Measurements from ENCODE around the gene ADH6. TPM values are rescaled to one million over a fixed set of nuclear protein-coding genes. Genes with fewer than 3 reads are reported as not detected.
"Not testable (repeated sequence)": the region's sequence is repeated elsewhere in the genome, so short reads cannot be mapped to it uniquely, and the experiment has no call there.

ADH6 gene
- 1 to 10 TPM in 8 of 12 donors, under 1 TPM in 2, not detected in 2; 0.83 to 3.5 (median 1.9) TPM for polyA plus RNA-seq (ENCODE audit: insufficient read length in 12 of 12)
- long read RNA-seq, donor 1, partial matches to known transcripts, result 0 of 1 reads
- long read RNA-seq, donor 1, other reads (novel, unspliced or antisense), result 0 of 1 reads
- long read RNA-seq, donor 2, result 0 reads
- long read RNA-seq, donor 3, result 0 reads
- long read RNA-seq, donor 4, result 0 reads
- long read RNA-seq, donor 5, result 0 reads
- long read RNA-seq, donor 6, result 0 reads
- long read RNA-seq, donor 7, partial matches to known transcripts, result 0 of 1 reads
- long read RNA-seq, donor 7, other reads (novel, unspliced or antisense), result 0 of 1 reads
- long read RNA-seq, donor 8, result 0 reads
- long read RNA-seq, donor 9, result 0 reads
- long read RNA-seq, donor 10, result 0 reads
- long read RNA-seq, donor 11, result 0 reads

DNA sequence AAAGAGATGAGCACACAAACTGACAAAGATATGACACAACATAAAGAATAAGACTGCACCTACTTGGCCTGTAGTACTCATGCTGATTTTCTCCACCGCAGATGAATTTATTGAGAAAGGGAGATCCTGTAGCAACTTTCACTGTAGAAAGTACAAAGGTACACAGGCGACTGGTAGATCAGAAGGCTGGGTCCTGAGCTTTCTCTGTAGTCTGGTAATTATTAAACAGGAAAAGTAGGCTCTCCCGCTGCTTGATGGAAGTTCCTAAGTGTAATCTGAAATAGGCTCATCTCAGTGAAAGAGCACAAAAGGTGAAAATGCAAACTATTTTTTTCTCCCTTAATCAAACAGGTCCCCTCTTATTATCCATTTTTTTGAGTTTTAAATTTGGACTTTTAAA lies at the start of gene ADH6:
TSS of gene ADH6 (minus strand) at position 175 of the 400 bp plus-strand sequence. CDS start at position 81, 94 bp downstream.
- no peak for DNase-seq

DNA sequence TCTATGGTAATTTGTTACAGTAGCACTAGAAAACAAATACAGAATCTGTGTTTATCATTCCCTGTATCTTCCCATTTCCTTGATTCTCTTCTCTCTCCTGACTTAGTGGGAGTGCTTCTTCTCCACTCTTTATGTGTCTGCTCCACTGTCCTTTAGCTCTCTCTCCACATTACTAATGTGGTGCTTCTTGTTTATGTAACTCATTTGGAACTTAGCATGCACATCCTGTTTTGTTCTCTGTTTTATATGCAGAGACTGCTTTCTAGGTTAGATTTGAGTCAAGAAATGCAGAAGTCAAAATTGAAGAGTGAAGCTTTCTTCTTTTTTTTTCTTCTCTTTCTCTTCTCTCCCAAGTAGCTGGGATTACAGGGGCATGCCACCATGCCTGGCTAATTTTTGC lies 45.9 kb upstream of the ADH6 start:
- no peak for DNase-seq

DNA sequence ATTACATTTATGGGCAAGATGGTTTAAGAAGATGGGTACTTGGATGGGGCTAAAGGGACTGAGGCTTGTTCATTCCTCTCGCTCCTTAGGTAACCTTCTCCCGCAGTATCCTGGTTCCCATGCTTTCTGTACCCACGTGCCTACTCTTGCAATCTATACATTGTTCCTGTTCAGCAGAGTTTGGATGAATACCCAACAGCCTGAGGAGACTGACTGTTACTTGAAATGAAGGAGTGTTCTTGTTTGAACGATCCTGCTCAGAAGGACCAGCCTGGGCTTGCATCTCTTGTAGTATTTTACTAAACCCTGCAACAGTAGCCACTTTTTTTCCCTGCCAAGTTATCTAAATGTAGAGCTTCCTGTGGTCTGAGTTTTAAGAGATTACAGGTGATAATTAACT lies 33.7 kb upstream of the ADH6 start:
- no peak for DNase-seq

DNA sequence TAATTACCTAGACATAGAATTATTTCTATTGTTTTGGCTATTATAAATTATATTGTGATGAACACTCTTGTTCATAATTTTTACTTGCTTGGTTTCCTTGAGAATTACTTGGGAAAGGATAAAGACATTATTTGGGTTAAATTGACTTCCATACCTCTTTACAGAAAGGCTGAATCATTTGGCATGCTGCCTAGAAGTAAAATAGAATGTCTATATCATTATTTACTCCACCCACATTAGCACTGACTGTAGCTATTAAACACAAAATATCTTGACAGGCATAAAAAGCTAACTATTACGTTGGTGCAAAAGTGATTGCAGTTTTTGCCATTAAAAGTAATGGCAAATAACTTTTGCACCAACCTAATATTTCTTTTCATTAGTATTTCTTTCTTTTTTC lies 29.7 kb upstream of the ADH6 start:
- DNase-seq, result no peak

DNA sequence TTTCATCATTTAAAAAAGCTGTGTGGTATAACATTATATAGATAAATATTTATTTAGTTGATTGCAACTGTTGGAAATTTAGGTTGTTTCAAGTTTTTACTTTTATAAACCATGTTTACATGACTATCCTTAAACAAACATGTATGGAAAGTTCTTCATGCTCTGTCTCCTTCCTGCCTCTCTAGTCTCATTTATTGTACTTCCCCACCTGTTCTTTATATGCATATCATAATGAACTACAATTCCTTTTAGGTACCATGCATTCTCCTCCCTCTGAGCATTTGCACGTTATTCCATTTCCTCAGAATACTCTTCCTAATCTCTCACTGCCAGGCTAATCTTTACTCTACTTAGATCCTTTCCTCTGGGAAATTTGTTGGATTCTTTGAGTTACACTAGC lies 16.9 kb upstream of the ADH6 start:
- DNase-seq, result no peak

DNA sequence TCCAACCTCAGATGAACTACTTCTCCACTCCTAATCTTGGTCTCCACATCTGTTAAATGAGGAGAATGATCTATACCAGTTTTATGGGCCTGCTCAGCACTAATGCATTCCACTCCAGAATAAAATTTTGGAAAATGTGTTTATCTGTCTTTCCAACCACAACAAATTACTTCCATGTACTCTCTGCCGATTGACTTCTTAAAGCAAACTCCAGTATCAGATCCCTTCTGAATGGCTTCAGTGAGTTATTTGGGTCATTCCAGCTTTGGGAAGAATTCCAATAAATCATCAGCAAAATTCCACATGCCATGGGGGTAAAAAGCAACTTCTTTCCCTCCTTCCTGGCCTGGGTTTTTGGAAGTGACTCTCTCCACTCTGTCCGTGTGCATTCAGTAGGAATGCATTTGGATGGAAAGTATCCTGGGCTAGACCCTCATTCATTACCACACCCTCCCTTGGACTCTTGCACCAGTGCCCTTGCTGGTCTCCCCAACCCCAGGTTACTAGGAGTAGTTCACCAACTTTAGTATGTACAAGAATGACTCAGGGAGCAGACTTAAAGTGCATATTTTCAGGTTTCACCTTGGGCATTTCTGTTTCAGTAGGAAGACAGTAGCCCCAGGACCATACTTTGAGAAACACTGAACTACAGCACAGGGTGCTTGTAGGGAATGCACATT lies 15.4 kb upstream of the ADH6 start:
- DNase-seq, result no peak

DNA sequence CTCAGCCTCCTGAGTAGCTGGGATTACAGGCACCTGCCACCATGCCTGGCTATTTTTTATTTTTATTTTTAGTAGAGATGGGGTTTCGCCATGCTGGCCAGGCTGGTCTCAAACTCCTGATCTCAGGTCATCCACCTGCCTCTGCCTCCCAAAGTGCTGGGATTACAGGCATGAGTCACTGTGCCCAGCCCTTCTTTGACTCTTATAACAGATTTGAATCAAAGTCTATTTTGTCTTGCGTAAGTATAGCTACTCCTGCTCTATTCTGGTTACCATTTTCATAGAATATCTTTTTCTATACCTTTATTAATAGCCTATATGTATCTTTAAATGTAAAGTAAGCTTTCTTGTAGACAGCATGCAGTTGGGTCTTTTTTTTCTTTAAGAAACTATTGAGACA lies 14.4 kb upstream of the ADH6 start:
- DNase-seq, result not testable (repeated sequence)

DNA sequence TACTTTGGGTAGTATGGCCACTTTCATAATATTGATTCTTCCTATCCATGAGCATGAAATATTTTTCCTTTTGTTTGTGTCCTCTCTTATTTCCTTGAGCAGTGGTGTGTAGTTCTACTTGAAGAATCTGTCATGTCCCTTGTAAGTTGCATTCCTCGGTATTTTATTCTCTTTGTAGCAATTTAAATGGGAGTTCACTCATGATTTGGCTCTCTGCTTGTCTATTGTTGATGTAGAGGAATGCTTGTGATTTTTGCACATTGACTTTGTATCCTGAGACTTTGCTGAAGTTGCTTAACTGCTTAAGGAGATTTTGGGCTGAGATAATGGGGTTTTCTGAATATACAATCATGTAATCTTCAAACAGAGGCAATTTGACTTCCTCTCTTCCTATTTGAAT lies 9.7 kb upstream of the ADH6 start:
- DNase-seq, result not testable (repeated sequence)

DNA sequence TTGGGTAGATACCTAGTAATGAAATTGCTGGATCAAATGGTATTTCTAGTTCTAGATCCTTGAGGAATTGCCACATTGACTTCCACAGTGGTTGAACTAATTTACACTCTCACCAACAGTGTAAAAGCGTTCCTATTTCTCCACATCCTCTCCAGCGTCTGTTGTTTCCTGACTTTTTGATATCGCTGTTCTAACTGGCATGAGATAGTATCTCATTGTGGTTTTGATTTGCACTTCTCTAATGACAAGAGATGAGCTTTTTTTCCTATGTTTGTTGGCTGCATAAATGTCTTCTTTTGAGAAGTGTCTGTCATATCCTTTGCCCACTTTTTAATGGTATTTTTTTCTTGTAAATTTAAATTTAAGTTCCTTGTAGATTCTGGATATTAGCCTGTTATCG lies 8.6 kb upstream of the ADH6 start:
- DNase-seq, result not testable (repeated sequence)

DNA sequence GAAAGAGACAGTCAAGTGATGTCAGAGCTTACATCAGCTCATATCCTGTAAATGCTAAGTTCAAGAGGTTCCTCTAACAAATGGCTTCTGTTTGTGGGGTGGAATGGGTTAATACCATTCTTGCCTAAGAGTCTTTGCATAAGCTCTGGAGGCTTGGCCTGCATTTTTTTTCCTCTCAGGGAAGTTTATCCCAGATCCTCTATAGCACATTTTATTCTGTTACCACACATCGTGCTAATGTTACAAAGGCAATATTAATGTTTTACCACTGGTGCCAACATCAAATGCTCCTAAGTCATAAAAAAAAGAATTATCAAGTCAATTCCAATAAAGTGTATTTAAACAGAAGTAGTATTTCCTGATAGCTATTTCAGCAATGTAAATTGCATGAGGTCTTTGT lies 2.9 kb upstream of the ADH6 start:
- DNase-seq, result no peak

DNA sequence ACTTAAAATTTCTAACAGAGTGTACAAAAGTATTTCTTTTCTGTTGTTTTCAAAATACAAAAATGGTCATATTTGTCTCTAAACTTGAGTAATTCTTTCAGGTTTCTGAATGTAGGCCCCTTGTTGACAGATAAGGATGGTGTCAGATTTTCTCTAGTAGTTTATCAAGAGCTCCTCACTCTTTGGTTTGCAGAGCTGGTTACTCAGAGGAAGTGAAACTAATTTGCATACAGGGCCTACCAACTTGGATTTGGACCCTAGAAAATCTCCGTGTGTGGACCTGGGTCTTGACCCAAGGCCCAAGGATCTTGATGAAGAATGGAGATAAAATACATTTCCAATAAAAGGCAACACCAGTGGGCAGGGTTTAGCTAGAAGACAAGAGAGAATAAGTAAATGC lies 433 bp upstream of the ADH6 start:
- DNase-seq, result no peak

DNA sequence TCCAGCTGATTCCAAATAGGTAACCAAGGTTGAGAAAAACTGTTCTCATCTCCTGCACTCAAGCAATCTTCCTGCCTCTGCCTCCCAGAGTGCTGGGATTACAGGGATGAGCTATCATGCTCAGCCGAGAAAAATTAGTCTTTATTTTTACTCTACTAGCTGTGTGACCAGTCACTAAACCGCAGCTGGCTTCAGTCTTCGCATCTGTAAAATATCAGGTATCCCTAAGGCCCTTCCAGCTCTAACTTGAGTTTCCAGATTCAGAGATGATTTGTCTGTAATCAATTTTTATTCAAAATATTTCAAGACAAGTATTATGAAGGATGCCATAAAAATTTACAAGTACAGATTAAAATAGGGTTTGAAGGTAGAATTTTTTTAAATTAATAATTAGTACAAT lies 3.5 kb downstream of the ADH6 start:
- peak; percentile 53 for DNase-seq

DNA sequence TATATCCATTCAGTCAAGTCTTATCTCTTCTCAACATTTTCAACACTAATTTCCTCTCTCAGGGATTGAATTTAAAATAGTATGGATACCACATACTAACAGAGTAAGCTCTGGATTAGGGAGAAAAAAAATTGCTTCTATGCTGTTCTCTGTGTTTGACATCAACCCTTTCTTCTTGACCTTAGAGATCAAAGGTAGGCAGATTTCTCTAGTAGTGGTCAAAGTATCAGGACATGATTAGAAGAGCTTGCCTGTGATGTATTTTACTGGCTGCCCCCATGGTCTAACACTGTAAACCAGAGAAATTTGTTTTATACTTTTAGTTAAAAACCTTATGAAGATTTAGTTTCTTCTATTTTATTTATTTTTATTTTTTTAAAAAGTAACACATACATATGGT lies 8.3 kb downstream of the ADH6 start:
- no peak for DNase-seq

DNA sequence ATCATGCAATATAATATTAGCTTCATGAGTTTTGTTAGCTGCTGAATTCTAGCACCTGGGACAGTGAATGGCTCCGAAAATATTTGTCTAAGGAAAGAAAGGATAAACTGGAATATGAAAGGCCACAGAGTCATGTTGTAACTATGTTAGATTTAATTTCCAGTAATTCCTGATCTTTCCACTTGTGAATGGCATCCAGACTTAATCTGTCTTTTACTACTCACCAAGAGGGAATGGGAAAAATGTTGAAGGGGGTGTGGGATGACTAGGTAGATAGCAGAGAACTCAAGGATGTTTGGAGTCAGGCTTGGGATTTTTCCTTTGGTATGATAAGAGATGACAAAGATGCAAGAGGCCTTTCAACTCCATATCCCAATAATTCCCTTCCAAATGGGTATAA lies 9.4 kb downstream of the ADH6 start:
- no peak for DNase-seq

DNA sequence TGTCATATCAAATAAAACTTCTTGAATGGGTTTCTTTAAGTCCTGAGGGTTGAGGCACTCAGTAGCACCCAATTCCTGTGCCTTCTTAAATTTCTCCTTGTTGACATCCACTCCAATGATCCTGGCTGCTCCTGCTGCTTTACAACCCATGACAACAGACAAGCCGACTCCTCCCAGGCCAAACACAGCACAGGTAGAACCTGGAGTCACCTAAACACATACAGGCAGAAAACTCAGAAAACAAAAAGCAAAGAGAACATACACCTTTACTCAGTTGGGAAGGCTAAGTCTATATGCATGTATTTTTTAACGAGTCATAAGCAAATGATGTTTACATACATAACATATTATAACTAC lies 10.3 kb downstream of the ADH6 start:
- no peak for DNase-seq

DNA sequence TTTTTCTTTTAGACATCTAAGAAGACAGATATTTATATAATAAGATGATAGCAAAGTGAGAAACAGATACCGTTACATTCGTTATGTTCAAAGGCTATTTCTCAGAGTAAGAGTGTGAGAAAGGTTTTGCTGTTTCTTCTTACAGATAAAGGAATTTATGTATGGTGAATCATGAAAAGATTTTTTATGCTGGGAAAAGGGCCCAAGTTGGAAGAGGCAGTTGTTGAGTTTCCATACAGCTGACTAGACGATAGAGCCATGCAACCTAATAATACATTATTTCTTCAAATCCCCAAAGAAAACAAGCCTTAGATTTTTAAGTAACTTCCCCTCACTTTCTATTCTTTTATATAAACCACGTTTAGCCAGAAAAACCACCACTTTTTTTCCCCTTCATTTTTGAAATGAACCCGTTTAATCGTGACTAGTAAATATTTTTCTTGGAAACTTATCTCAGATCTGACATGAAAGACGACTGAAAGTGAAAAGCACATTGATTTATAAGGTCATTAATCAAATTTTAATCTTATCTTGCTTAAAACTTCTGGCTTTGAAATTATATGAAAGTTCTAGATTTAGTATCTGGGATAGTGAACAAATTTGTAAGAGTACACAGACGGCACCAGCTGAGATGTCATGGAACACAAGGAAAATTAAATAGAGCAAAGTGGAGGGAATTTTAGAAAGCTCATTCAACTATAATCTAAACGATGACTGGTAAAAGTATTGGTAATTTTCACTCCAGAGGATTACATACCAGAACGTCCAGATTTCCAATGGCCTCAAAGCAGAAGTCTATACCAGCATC lies 10.9 kb downstream of the ADH6 start:
- DNase-seq, result no peak

DNA sequence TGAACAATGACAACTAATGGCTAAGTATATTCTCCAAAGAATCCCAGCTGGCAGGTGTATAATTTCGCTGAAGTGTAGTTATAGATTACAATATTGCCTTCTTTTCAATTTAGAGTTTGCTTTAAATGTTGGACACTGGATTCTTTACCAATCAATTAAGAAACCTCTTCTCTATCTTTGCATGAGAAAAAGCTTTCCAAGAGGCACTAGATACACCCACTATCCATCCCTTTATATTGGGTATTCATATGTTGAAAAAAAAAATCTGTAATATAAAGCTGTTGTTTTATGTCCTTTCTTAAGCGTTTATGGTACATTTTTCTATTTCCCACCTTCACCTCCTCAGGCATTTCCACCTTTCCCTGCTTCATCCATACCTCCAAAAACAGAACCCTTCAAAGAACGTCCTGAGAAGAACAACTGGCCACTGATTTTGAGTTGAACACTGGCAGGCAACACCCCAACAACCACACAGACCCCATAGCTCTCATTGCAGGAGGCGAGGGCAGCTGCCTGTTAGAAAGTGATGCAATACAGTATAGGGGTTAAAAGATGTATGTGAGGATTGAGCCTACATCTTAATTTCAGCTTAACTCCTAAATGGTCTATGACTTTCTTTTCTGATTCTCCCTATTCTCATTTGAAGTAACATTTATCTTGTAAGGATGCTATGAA lies 11.8 kb downstream of the ADH6 start:
- DNase-seq, result no peak

DNA sequence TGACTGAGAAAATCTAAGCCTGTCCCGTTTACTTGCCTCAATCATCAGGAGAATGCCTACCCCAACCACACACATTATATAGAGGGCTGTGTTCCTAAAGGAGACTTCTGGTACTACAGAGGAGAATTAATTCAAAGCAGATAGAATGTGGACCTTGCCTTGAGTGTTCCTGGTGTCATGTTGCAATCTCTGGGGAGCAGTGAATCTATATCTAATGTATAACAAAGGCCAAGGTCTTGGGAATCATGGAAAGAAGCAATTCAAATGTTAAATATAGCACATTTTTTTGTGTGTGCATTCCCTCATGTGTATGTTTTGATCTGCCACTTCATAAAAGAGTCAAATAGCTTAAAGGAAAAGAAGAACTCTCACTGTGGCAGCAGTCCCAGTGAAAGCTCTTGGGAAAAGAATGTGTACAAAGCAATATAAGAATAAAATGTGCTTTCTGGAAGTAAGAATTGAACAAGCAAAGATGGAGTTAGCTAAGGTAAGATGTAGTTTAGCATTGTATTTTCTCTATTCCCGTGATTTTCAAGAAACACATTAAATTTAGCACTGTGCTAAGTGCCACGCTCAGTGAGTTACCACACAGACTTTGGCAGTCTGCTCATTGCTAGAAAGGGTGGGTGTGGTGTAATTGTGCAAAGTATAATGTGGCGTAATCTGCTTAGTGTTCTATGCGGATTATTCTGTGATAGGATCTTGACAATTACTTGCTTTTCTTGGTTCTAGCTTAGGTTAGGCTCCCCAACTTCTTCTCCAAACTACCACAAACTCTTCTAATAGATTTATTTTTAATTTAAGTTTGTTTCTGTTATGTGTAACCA lies 13.7 kb downstream of the ADH6 start:
- peak; percentile 82 for DNase-seq

DNA sequence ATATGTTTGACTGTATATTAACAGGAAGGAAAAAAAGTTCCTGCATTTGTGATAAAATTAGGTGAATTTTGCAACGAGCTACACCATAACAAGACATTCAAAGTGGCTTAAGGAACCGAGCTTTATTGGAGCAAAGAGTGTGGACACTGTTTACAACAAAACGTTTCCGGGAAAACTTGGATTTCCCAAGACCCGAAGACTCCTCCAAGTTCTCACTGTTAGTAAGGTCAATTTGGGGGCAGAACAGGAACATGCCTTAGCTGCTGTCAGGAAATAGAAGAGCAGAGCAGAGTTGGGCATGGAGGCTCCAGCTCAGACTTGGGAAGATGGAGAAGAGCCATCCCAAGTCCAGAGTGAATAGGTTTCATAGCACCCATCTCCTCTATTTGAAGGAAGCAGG lies 16.5 kb downstream of the ADH6 start:
- no peak for DNase-seq

DNA sequence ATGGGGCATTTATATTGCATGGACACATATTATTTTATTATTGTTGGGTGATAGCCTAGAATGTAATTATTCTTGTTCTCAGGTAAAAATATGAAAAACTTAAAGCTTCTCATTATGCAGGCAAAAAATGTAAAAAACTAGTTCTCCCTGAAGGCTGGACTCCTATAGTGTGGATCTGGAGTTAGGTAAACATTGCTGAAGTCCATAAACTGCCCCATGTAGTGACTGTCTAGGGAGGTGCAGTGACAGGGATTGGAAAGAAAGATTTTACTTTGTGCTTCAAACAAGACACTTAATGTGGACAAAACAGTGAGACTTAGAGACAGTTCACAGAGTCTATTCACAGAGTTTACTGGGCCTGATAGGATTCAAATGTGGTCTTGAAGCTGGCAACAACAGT lies 17.0 kb downstream of the ADH6 start:
- no peak for DNase-seq

DNA sequence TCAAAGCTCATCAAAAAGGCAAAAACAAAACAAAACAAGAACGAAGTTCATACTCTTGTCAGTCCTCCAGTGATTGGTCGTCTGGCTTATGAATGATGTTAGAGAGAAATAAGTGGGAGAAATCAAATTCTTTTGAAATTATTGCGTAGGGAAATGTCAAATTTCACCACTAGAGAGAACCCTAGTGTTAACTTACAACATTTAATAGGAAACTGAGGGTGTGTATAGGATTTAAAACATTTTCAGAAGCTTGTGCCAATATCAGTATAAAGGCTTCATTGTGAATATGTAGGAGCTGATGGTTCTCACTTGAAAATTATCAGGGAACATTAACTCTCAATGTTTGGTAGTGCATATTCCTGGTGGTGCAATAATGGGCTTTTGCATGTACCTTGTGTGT lies 17.4 kb downstream of the ADH6 start:
- DNase-seq, result peak; percentile 54
